Measurements from ENCODE around the gene SUSD3. TPM values are rescaled to one million over a fixed set of nuclear protein-coding genes. Genes with fewer than 3 reads are reported as not detected.

The SUSD3 gene
- total and polyA plus RNA-seq, 11 donors, result 0.29 to 5.2 (median 0.53) TPM; not detected in 3

- DNase-seq (no peak), ATAC-seq (no peak)
- H3K4me1 ChIP-seq, result peaks cover 0 to 55% (median 0%) of the 10 kb centered on the region in 12 donors
- H3K27me3 ChIP-seq, result no peaks in the 10 kb centered on the region
- H3K36me3 ChIP-seq, result peaks cover 0 to 33% (median 0%) of the 10 kb centered on the region in 9 donors
- H3K9me3 ChIP-seq, result no peaks in the 10 kb centered on the region
- H3K4me3 ChIP-seq, result no peak overlapping the region
- TF ChIP-seq POLR2A (IDR thresholded peaks at IDR 0.05), result no peak
- no peak for TF ChIP-seq CTCF (IDR thresholded peaks at IDR 0.05)
- WGBS, 4 donors, result 79 to 86% (median 85%) methylated on average over 9 of the region's 9 CpGs
- intact Hi-C loops (cut with DNase I), result no loop called here
- no peak overlapping the region for H3K27ac ChIP-seq
Observed at GRCh38 chr9:93030642-93031628, 27.6 kb upstream of the SUSD3 start.

GRCh38 chr9:93031629-93032430 lies 26.7 kb upstream of the SUSD3 start:
- peaks cover 0 to 36% (median 0%) of the 10 kb centered on the region in 9 donors for H3K36me3 ChIP-seq
- TF ChIP-seq POLR2A (IDR thresholded peaks at IDR 0.05) (no peak), CTCF (IDR thresholded peaks at IDR 0.05) (no peak)
- peaks cover 0 to 50% (median 0%) of the 10 kb centered on the region in 12 donors for H3K4me1 ChIP-seq
- 66 to 74% (median 68%) methylated on average over 10 of the region's 10 CpGs for WGBS, 4 donors
- ATAC-seq, result peak in 3 of 4 donors; percentile 18 to 36 (median 31)
- H3K4me3 ChIP-seq, result no peak overlapping the region
- no peak for DNase-seq
- H3K27me3 ChIP-seq, result no peaks in the 10 kb centered on the region
- no peak overlapping the region for H3K27ac ChIP-seq
- no peaks in the 10 kb centered on the region for H3K9me3 ChIP-seq
- intact Hi-C loops (cut with DNase I), result no loop called here

GRCh38 chr9:93032545-93032944 lies 26.0 kb upstream of the SUSD3 start:
- H3K36me3 ChIP-seq, result peaks cover 0 to 36% (median 0%) of the 10 kb centered on the region in 9 donors
- TF ChIP-seq POLR2A (IDR thresholded peaks at IDR 0.05) (no peak), CTCF (IDR thresholded peaks at IDR 0.05) (no peak)
- no peaks in the 10 kb centered on the region for H3K27me3 ChIP-seq
- no peaks in the 10 kb centered on the region for H3K9me3 ChIP-seq
- DNase-seq (no peak), ATAC-seq (no peak)
- intact Hi-C loops (cut with DNase I), result no loop called here
- WGBS, 4 donors, result 76 to 84% (median 81%) methylated on average over 8 to 12 of the region's 12 CpGs
- no peak overlapping the region for H3K4me3 ChIP-seq
- H3K4me1 ChIP-seq, result peaks cover 0 to 49% (median 0%) of the 10 kb centered on the region in 12 donors
- no peak overlapping the region for H3K27ac ChIP-seq

GRCh38 chr9:93033531-93033930 lies 25.0 kb upstream of the SUSD3 start:
- no peak for TF ChIP-seq POLR2A (IDR thresholded peaks at IDR 0.05)
- TF ChIP-seq CTCF (IDR thresholded peaks at IDR 0.05), result no peak
- WGBS, 4 donors, result 49 to 56% (median 53%) methylated on average over 6 of the region's 6 CpGs
- peaks cover 0 to 49% (median 0%) of the 10 kb centered on the region in 12 donors for H3K4me1 ChIP-seq
- no peak overlapping the region for H3K4me3 ChIP-seq
- no peaks in the 10 kb centered on the region for H3K27me3 ChIP-seq
- H3K27ac ChIP-seq, result no peak overlapping the region
- ATAC-seq (no peak), DNase-seq (no peak)
- intact Hi-C loops (cut with DNase I), result no loop called here
- peaks cover 0 to 36% (median 0%) of the 10 kb centered on the region in 9 donors for H3K36me3 ChIP-seq
- H3K9me3 ChIP-seq, result no peaks in the 10 kb centered on the region
